OCI-LY3 (cell line): Measurements from ENCODE around the gene SLC6A2.

Source experiments
- H2AFZ ChIP-seq: fragments of 200-600, 300-600 bp; shearing (Covaris generic); 2 replicates; pipeline ENCODE4 v1.6.0; 2014; ENCODE audit warnings: antibody characterized with exemption, low read depth, low read length
- H3K27ac ChIP-seq: fragments of 200-600, 300-600 bp; sonication (generic); 2 replicates; pipeline ENCODE4 v1.5.1; 2014; ENCODE audit warnings: mild to moderate bottlenecking, low read length, moderate library complexity, mixed read lengths
- H3K27me3 ChIP-seq: fragments of 200-600, 300-600 bp; sonication (generic); 2 replicates; pipeline ENCODE4 v1.6.1; 2014; ENCODE audit warnings: low read depth, low read length, mixed read lengths
- H3K36me3 ChIP-seq: fragments of 200-600, 300-600 bp; sonication (generic); replicated peaks from 2 replicates; pipeline ENCODE3; 2014; ENCODE audit warnings: low read depth, low read length, mixed read lengths
- H3K4me1 ChIP-seq: fragments of 300-600, 200-600 bp; sonication (generic); 2 replicates; pipeline ENCODE4 v1.6.1; 2014; ENCODE audit warnings: low read length, mixed read lengths
- H3K4me2 ChIP-seq: fragments of 200-600, 300-600 bp; sonication (generic); 2 replicates; pipeline ENCODE4 v1.6.1; 2014; ENCODE audit warnings: low read length, mixed read lengths
- H3K4me3 ChIP-seq: fragments of 300-600, 200-600 bp; sonication (generic); 2 replicates; pipeline ENCODE4 v1.5.1; 2014; ENCODE audit warnings: antibody characterized with exemption, mild to moderate bottlenecking, low read length, moderate library complexity
- H3K79me2 ChIP-seq: fragments of 300-600, 200-600 bp; shearing (Covaris generic); 2 replicates; pipeline ENCODE4 v1.6.1; 2014; ENCODE audit warnings: mild to moderate bottlenecking, low read length, mixed read lengths
- H3K9ac ChIP-seq: fragments of 300-600, 200-600 bp; shearing (Covaris generic); 2 replicates; pipeline ENCODE4 v1.6.0; 2014; ENCODE audit warnings: mild to moderate bottlenecking, low read length, moderate library complexity
- H3K9me3 ChIP-seq: fragments of 200-600, 300-600 bp; shearing (Covaris generic); 2 replicates; pipeline ENCODE4 v1.6.1; 2014; ENCODE audit warnings: low read length, mixed read lengths; ENCODE audit not compliant: insufficient read depth
- H4K20me1 ChIP-seq: fragments of 200-600, 300-600 bp; sonication (generic); 2 replicates; pipeline ENCODE4 v1.6.1; 2016; ENCODE audit warnings: low read length, mixed read lengths; ENCODE audit not compliant: insufficient read depth
- EZH2phosphoT487 ChIP-seq: fragments of 200-600 bp; shearing (Covaris generic); IDR thresholded peaks from 2 replicates; pipeline ENCODE4 v1.6.1; 2018; ENCODE audit warnings: antibody characterized with exemption, mixed run types, low read depth
- TF ChIP-seq, protein P1 (sequence below): fragments of 200-600, 300-600 bp; sonication (generic); IDR thresholded peaks from 2 replicates; pipeline ENCODE4 v1.5.1; 2014; ENCODE audit warnings: antibody characterized with exemption, low read length, low read depth

The SLC6A2 gene

DNA sequence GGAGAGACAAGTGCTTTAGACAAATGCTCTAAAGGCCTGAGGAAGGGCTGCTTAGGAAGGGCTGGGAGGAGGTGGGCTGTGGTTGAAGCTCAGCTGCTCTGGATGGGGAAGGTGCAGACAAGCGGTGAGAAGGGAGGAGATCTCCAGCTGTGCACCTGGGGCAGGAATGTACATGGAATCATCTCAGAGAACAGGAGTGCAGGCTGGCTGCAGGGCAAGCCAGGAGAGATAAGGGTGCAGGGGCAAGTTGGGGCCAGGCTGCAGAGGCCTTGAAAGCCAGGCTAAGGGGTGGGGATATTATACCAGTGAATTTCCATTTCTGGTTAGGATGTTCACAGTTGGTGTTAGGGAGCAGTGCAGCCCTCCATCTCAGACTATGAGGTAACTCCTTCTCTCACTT is 4.2 kb downstream of the SLC6A2 start:
- Histone ChIP-seq H3K4me3 (no peak overlapping the region), H3K36me3 (no peaks in the 10 kb centered on the region), H3K4me1 (no peaks in the 10 kb centered on the region), H2AFZ (no peak overlapping the region), H4K20me1 (no peaks in the 10 kb centered on the region), H3K9ac (no peak overlapping the region), H3K4me2 (no peak overlapping the region), H3K9me3 (no peaks in the 10 kb centered on the region), H3K27me3 (no peaks in the 10 kb centered on the region), H3K27ac (no peak overlapping the region), H3K79me2 (no peaks in the 10 kb centered on the region)
- TF ChIP-seq, protein P1, sequence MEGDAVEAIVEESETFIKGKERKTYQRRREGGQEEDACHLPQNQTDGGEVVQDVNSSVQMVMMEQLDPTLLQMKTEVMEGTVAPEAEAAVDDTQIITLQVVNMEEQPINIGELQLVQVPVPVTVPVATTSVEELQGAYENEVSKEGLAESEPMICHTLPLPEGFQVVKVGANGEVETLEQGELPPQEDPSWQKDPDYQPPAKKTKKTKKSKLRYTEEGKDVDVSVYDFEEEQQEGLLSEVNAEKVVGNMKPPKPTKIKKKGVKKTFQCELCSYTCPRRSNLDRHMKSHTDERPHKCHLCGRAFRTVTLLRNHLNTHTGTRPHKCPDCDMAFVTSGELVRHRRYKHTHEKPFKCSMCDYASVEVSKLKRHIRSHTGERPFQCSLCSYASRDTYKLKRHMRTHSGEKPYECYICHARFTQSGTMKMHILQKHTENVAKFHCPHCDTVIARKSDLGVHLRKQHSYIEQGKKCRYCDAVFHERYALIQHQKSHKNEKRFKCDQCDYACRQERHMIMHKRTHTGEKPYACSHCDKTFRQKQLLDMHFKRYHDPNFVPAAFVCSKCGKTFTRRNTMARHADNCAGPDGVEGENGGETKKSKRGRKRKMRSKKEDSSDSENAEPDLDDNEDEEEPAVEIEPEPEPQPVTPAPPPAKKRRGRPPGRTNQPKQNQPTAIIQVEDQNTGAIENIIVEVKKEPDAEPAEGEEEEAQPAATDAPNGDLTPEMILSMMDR: no peak
- TF ChIP-seq EZH2phosphoT487: no peak

DNA sequence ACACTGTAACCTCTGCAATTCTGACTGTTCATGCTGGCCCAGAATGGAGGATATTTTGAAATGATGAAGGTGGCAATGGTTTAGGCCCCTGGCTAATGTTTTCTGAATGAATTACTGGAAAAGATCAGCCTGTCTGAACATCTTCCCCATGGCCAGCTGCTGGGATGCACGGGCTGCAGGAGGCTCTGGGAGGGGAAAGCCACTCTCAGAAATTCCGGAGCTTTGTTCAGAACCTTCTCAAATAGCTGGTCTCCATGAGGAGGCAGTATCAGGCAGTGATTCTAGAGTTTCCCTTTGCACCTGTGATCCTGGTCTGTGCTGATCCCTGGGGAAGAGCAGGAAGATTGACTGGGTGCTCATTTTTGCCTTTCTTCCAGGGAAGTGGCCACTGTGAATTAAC is 5.0 kb downstream of the SLC6A2 start:
- H3K9ac ChIP-seq: no peak overlapping the region
- no peaks in the 10 kb centered on the region for H3K4me1 ChIP-seq
- H3K4me2 ChIP-seq: no peak overlapping the region
- no peak overlapping the region for H3K27ac ChIP-seq
- H4K20me1 ChIP-seq: no peaks in the 10 kb centered on the region
- no peaks in the 10 kb centered on the region for H3K9me3 ChIP-seq
- no peaks in the 10 kb centered on the region for H3K79me2 ChIP-seq
- TF ChIP-seq, protein P1: no peak
- TF ChIP-seq EZH2phosphoT487: no peak
- no peak overlapping the region for H3K4me3 ChIP-seq
- no peaks in the 10 kb centered on the region for H3K27me3 ChIP-seq
- H2AFZ ChIP-seq: no peak overlapping the region
- H3K36me3 ChIP-seq: no peaks in the 10 kb centered on the region

DNA sequence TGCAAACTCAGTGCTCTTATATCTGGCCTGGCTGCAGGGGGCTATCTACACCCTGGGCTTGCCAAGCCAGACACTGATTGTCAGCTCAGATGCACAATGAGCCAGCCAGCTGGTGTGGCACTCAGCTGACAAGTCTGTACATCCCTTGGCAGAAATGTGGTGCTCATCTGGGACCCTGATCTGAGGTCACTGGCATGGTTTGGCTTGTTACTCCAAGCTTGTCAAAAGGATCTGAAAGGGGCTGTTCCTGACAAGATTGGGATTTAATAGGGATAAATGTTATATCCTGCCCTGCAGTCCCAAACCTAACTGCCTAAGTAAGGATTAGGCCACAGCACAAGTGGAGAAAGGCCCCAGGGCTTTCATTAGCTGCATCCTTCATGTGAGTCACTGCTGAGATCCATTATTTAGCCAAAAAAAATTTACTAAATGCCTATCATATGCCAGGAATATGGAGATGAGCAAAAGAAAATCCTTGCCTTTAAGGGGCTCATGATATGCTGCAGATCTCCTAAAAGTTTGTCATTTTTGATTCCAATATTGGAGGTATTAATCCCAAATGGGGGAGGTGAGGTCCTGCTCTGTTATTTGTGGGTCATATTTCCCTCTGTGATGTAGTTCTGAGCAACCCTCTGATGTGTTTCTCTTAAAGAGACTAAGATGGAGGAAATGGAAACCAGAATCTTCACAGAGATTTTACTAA is 6.3 kb downstream of the SLC6A2 start:
- Histone ChIP-seq H3K4me1 (no peaks in the 10 kb centered on the region), H2AFZ (no peak overlapping the region), H3K9ac (no peak overlapping the region), H3K27ac (no peak overlapping the region), H3K4me3 (no peak overlapping the region), H3K36me3 (no peaks in the 10 kb centered on the region), H3K27me3 (no peaks in the 10 kb centered on the region), H3K4me2 (no peak overlapping the region), H3K79me2 (no peaks in the 10 kb centered on the region), H4K20me1 (no peaks in the 10 kb centered on the region), H3K9me3 (no peaks in the 10 kb centered on the region)
- TF ChIP-seq EZH2phosphoT487: no peak
- TF ChIP-seq, protein P1: no peak

DNA sequence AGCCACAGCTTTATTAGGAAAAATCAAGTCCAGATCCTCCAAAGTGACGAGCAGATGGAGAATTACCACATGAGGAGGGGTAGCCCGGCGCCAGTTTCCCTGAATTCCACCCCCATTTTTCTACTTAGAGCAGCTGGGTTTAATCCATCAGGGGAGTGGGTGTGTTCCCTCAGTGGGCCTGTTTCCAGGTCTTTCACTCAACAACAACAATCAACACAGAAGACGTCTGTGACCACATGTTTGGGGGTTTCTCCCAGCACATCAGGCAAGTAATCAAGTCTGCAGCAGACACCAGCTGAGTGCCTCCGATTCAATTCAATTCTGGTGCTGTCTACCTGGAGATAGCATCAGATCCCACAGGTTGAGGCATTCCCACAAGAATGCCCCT is 6.8 kb downstream of the SLC6A2 start:
- H3K9me3 ChIP-seq: no peaks in the 10 kb centered on the region
- H3K9ac ChIP-seq: no peak overlapping the region
- H3K4me3 ChIP-seq: no peak overlapping the region
- no peak overlapping the region for H3K27ac ChIP-seq
- TF ChIP-seq EZH2phosphoT487: no peak
- TF ChIP-seq, protein P1: no peak
- no peak overlapping the region for H2AFZ ChIP-seq
- H3K79me2 ChIP-seq: no peaks in the 10 kb centered on the region
- no peaks in the 10 kb centered on the region for H4K20me1 ChIP-seq
- H3K4me2 ChIP-seq: no peak overlapping the region
- H3K36me3 ChIP-seq: no peaks in the 10 kb centered on the region
- H3K4me1 ChIP-seq: no peaks in the 10 kb centered on the region
- no peaks in the 10 kb centered on the region for H3K27me3 ChIP-seq
